ENCODE data around the gene STX11.

The STX11 gene

GRCh38 chr6:144195671-144196270 lies 45.5 kb downstream of the STX11 start:
- DNase-seq (ENCODE audit: low read depth): no peak
- TF ChIP-seq CTCF (IDR thresholded peaks at IDR 0.05; ENCODE audit: control insufficient read depth, extremely low read depth, insufficient read depth): no peak
- H3K4me3 ChIP-seq (ENCODE audit: low read depth, low read length): no peak overlapping the region

- no peak for DNase-seq (ENCODE audit: low read depth)
- TF ChIP-seq CTCF (IDR thresholded peaks at IDR 0.05; ENCODE audit: control insufficient read depth, extremely low read depth, insufficient read depth): no peak
- H3K4me3 ChIP-seq (ENCODE audit: low read depth, low read length): no peak overlapping the region
These were observed 47.6 kb downstream of the STX11 start for GRCh38 chr6:144197919-144198318.

GRCh38 chr6:144202879-144203468 lies 52.7 kb downstream of the STX11 start:
- TF ChIP-seq CTCF (IDR thresholded peaks at IDR 0.05; ENCODE audit: control insufficient read depth, extremely low read depth, insufficient read depth): no peak
- no peak overlapping the region for H3K4me3 ChIP-seq (ENCODE audit: low read depth, low read length)

GRCh38 chr6:144211160-144211559 lies 60.8 kb downstream of the STX11 start:
- DNase-seq (ENCODE audit: low read depth): no peak
- no peak overlapping the region for H3K4me3 ChIP-seq (ENCODE audit: low read depth, low read length)
- TF ChIP-seq CTCF (IDR thresholded peaks at IDR 0.05; ENCODE audit: control insufficient read depth, extremely low read depth, insufficient read depth): no peak

More at GRCh38 chr6:144202879-144203468, 52.7 kb downstream of the STX11 start:
- no peak for DNase-seq (ENCODE audit: low read depth)

GRCh38 chr6:144213315-144213714 lies 63.0 kb downstream of the STX11 start:
- no peak overlapping the region for H3K4me3 ChIP-seq (ENCODE audit: low read depth, low read length)
- DNase-seq (ENCODE audit: low read depth): peak; percentile 11

GRCh38 chr6:144214029-144214428 lies 63.7 kb downstream of the STX11 start:
- no peak overlapping the region for H3K4me3 ChIP-seq (ENCODE audit: low read depth, low read length)
- no peak for DNase-seq (ENCODE audit: low read depth)
- no peak for TF ChIP-seq CTCF (IDR thresholded peaks at IDR 0.05; ENCODE audit: control insufficient read depth, extremely low read depth, insufficient read depth)

More at GRCh38 chr6:144213315-144213714, 63.0 kb downstream of the STX11 start:
- no peak for TF ChIP-seq CTCF (IDR thresholded peaks at IDR 0.05; ENCODE audit: control insufficient read depth, extremely low read depth, insufficient read depth)

Data from LNCaP clone FGC (cell line).